HepG2 (cell line): Measurements from ENCODE around the gene ABHD2. TPM values are rescaled to one million over a fixed set of nuclear protein-coding genes. Genes with fewer than 3 reads are reported as not detected.

Experiments
- CREM ChIP-seq, 2 experiments: sonication (generic) in 1 of 2; formaldehyde crosslinking in 1 of 2; IDR thresholded peaks; 2 replicates each; pipeline versions ENCODE4 v1.4.0 to v1.6.1; 2016 to 2020; ENCODE audit warnings: antibody characterized with exemption in 1 of 2, mild to moderate bottlenecking in 1 of 2, missing genetic modification reagents in 1 of 2
- FOSL1 ChIP-seq: sonication (generic); formaldehyde crosslinking; IDR thresholded peaks from 2 replicates; pipeline ENCODE4 v1.9.0; 2021; ENCODE audit warnings: missing genetic modification reagents, borderline replicate concordance
- FOSL2 ChIP-seq: sonication (generic); formaldehyde crosslinking; IDR thresholded peaks from 2 replicates; pipeline ENCODE4 v1.4.0; 2020; ENCODE audit warnings: missing genetic modification reagents
- FOXA3 ChIP-seq: IDR thresholded peaks from 2 replicates; pipeline ENCODE4 v1.6.1; 2016; ENCODE audit warnings: missing genetic modification reagents, missing compliant biosample characterization
- FOXO1 ChIP-seq: sonication (generic); formaldehyde crosslinking; IDR thresholded peaks from 2 replicates; pipeline ENCODE4 v1.4.0; 2020; ENCODE audit warnings: missing genetic modification reagents
- NCOA2 ChIP-seq: sonication (generic); formaldehyde crosslinking; IDR thresholded peaks from 2 replicates; pipeline ENCODE4 v1.8.0; 2022; ENCODE audit warnings: inconsistent platforms
- NFE2L1 ChIP-seq: sonication (generic); formaldehyde crosslinking; IDR thresholded peaks from 2 replicates; pipeline ENCODE4 v1.4.0; 2020; ENCODE audit warnings: missing genetic modification reagents, mild to moderate bottlenecking, borderline replicate concordance
- PAF1 ChIP-seq: IDR thresholded peaks from 2 replicates; pipeline ENCODE4 v1.6.1; 2016; ENCODE audit warnings: missing genetic modification reagents, missing compliant biosample characterization
- SMAD9 ChIP-seq: sonication (generic); formaldehyde crosslinking; IDR thresholded peaks from 2 replicates; pipeline ENCODE4 v1.5.1; 2020; ENCODE audit warnings: mild to moderate bottlenecking, missing genetic modification reagents
- WIZ ChIP-seq: sonication (generic); formaldehyde crosslinking; IDR thresholded peaks from 2 replicates; pipeline ENCODE4 v1.5.1; 2020; ENCODE audit warnings: mild to moderate bottlenecking, missing genetic modification reagents
- ZBTB1 ChIP-seq: sonication (generic); formaldehyde crosslinking; IDR thresholded peaks from 2 replicates; pipeline ENCODE4 v1.4.0; 2020; ENCODE audit warnings: missing genetic modification reagents, borderline replicate concordance
- ZFY ChIP-seq: sonication (generic); formaldehyde crosslinking; IDR thresholded peaks from 2 replicates; pipeline ENCODE4 v1.4.0; 2020; ENCODE audit warnings: missing genetic modification reagents
- ZNF781 ChIP-seq: sonication (generic); formaldehyde crosslinking; IDR thresholded peaks from 2 replicates; pipeline ENCODE4 v1.5.1; 2020; ENCODE audit warnings: borderline replicate concordance, mild to moderate bottlenecking, missing genetic modification reagents; ENCODE audit errors: not compliant biosample characterization
- polyA plus RNA-seq, 8 experiments: library from polyadenylated mRNA; depleted of rRNA in 3 of 8; stranded (reverse) in 7 of 8; unstranded in 1 of 8; fragments of >200 nt; fragmentation: Illumina TruSeq in 4 of 8; extraction: Trizol in 4 of 8; gene quantifications; 2 replicates each; pipeline versions ENCODE4 v1.2.1 to v1.2.3, GENCODE V29; 2011 to 2016; ENCODE audit warnings: low read depth in 4 of 8, missing spikeins in 1 of 8, mixed read lengths in 1 of 8; ENCODE audit not compliant: insufficient read depth in 1 of 8
- total RNA-seq, 5 experiments: library from RNA; depleted of rRNA; stranded (reverse); fragments of >200 nt; fragmentation: Illumina TruSeq; extraction: Trizol; gene quantifications; 2 replicates each; pipeline ENCODE4 v1.2.3, GENCODE V29; 2016; ENCODE audit warnings: low read depth in 1 of 5
- TF ChIP-seq, protein P1 (sequence below): sonication (generic); formaldehyde crosslinking; IDR thresholded peaks from 2 replicates; pipeline ENCODE4 v1.4.0; 2020; ENCODE audit warnings: missing genetic modification reagents, mild to moderate bottlenecking, borderline replicate concordance
- TF ChIP-seq, protein P2 (sequence below): sonication (generic); formaldehyde crosslinking; IDR thresholded peaks from 2 replicates; pipeline ENCODE4 v1.5.0; 2020; ENCODE audit warnings: missing genetic modification reagents
- TF ChIP-seq, protein P3 (sequence below): sonication (generic); formaldehyde crosslinking; IDR thresholded peaks from 2 replicates; pipeline ENCODE4 v1.8.0; 2022; ENCODE audit warnings: missing genetic modification reagents, mild to moderate bottlenecking, borderline replicate concordance
- TF ChIP-seq, protein P4 (sequence below): IDR thresholded peaks from 2 replicates; pipeline ENCODE4 v1.6.1; 2016; ENCODE audit warnings: mild to moderate bottlenecking, missing biosample characterization, missing genetic modification reagents

ABHD2 gene
- total and polyA plus RNA-seq, 2 of the 13 experiments (the other 11 are each of a cell fraction or from before 2014, with no cell fraction given) = 14.8 to 22.4 TPM

DNA sequence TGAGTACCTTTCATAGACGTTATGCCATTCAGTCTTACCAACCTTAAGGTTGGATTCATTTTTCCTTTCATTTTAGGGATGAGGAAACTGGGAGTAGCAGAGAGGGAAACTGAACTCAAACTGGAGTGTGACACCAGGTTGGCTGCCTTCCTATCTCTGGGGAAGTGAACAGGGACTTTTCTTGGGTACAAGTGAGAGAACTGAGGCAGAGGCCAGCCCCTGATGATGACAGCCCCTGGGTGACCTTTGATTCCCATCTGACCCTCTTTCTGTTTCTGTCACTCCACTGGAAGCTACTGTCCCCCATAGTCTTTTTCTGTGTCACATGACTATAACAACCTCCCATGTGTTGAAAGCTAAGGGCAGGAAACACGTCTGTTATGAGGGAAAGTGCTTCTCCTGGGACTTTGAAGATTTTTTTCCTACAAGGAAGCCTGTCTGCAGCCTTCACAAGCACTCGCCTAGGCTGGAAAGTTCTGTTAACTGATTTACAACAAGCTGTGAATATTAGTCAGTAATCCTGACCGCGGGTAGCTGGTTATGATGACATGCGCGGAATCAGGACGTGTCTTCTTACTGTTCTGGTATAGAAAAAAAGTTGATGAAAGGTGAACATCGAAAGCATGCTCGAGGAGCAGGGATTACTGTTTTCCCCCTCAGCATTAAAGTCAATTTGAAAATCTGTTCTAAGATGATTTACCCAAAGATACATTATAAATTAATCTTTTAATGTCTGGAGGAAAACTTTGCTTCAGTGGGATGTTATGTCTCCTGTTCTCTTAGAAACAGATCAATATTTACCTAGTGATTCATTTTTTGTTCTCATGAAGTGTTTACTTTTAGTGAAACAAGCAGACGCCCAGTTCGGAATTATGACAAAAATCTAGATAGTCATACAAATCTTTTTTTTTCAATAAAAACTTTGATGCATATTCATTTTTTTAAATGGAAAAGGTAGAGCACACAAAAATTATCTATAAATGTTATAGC, 31.5 kb downstream of the ABHD2 start (continued):
- no peak for TF ChIP-seq ZFY (CRISPR knock-in tag)
- TF ChIP-seq CREM (IDR thresholded peaks at IDR 0.05) = no peak
- TF ChIP-seq CREM (CRISPR knock-in tag; IDR thresholded peaks at IDR 0.05) = no peak
- no peak for TF ChIP-seq WIZ (CRISPR knock-in tag)
- no peak for TF ChIP-seq NFE2L1 (CRISPR knock-in tag)
- TF ChIP-seq FOSL2 = peak; percentile 46
- no peak for TF ChIP-seq ZBTB1
- no peak for TF ChIP-seq ZNF781 (CRISPR knock-in tag)
- no peak for TF ChIP-seq FOXO1
- TF ChIP-seq, protein P1, sequence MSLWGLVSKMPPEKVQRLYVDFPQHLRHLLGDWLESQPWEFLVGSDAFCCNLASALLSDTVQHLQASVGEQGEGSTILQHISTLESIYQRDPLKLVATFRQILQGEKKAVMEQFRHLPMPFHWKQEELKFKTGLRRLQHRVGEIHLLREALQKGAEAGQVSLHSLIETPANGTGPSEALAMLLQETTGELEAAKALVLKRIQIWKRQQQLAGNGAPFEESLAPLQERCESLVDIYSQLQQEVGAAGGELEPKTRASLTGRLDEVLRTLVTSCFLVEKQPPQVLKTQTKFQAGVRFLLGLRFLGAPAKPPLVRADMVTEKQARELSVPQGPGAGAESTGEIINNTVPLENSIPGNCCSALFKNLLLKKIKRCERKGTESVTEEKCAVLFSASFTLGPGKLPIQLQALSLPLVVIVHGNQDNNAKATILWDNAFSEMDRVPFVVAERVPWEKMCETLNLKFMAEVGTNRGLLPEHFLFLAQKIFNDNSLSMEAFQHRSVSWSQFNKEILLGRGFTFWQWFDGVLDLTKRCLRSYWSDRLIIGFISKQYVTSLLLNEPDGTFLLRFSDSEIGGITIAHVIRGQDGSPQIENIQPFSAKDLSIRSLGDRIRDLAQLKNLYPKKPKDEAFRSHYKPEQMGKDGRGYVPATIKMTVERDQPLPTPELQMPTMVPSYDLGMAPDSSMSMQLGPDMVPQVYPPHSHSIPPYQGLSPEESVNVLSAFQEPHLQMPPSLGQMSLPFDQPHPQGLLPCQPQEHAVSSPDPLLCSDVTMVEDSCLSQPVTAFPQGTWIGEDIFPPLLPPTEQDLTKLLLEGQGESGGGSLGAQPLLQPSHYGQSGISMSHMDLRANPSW (CRISPR knock-in tag) = 0 out of 2 replicates have a peak, but pooled peaks have one; percentile 14
- TF ChIP-seq, protein P2, sequence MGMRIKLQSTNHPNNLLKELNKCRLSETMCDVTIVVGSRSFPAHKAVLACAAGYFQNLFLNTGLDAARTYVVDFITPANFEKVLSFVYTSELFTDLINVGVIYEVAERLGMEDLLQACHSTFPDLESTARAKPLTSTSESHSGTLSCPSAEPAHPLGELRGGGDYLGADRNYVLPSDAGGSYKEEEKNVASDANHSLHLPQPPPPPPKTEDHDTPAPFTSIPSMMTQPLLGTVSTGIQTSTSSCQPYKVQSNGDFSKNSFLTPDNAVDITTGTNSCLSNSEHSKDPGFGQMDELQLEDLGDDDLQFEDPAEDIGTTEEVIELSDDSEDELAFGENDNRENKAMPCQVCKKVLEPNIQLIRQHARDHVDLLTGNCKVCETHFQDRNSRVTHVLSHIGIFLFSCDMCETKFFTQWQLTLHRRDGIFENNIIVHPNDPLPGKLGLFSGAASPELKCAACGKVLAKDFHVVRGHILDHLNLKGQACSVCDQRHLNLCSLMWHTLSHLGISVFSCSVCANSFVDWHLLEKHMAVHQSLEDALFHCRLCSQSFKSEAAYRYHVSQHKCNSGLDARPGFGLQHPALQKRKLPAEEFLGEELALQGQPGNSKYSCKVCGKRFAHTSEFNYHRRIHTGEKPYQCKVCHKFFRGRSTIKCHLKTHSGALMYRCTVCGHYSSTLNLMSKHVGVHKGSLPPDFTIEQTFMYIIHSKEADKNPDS (CRISPR knock-in tag) = no peak
- no peak for TF ChIP-seq NCOA2 (CRISPR knock-in tag)
- peak; percentile 93 for TF ChIP-seq FOXA3
- TF ChIP-seq FOSL1 (CRISPR knock-in tag) = peak; percentile 74; the same call in 1 of the 2 replicates
- TF ChIP-seq PAF1 (CRISPR knock-in tag) = no peak
- no peak for TF ChIP-seq SMAD9 (CRISPR knock-in tag)
- TF ChIP-seq, protein P3, sequence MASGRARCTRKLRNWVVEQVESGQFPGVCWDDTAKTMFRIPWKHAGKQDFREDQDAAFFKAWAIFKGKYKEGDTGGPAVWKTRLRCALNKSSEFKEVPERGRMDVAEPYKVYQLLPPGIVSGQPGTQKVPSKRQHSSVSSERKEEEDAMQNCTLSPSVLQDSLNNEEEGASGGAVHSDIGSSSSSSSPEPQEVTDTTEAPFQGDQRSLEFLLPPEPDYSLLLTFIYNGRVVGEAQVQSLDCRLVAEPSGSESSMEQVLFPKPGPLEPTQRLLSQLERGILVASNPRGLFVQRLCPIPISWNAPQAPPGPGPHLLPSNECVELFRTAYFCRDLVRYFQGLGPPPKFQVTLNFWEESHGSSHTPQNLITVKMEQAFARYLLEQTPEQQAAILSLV (CRISPR knock-in tag) = no peak
- TF ChIP-seq, protein P4, sequence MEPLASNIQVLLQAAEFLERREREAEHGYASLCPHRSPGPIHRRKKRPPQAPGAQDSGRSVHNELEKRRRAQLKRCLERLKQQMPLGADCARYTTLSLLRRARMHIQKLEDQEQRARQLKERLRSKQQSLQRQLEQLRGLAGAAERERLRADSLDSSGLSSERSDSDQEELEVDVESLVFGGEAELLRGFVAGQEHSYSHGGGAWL (CRISPR knock-in tag) = no peak
